Hindlimb muscle (tissue), 1 donor: ENCODE measurements around the gene STX1A. TPM values are rescaled to one million over a fixed set of nuclear protein-coding genes. Genes with fewer than 3 reads are reported as not detected.

Experiments used
- polyA plus RNA-seq: library from polyadenylated mRNA; unstranded; fragments of 120-200 nt; gene quantifications from one replicate; pipeline ENCODE4 v1.2.1, GENCODE V29; 2013; ENCODE audit not compliant: insufficient read length

Gene STX1A
- polyA plus RNA-seq, 1 donor: 18.2 TPM

Other genes with a start within 250 kb of the STX1A start
- 53.0 TPM for gene BAZ1B, start 197.4 kb downstream of the STX1A start, polyA plus RNA-seq
- 37.7 TPM for gene BCL7B, start 162.0 kb downstream of the STX1A start, polyA plus RNA-seq
- gene TBL2, start 141.1 kb downstream of the STX1A start, polyA plus RNA-seq: 23.6 TPM
- 1.7 TPM for gene MLXIPL, start 95.1 kb downstream of the STX1A start, polyA plus RNA-seq
- gene VPS37D, start 51.8 kb downstream of the STX1A start, polyA plus RNA-seq: 3.1 TPM
- 7.8 TPM for gene DNAJC30, start 36.2 kb downstream of the STX1A start, polyA plus RNA-seq
- gene BUD23, start 36.1 kb downstream of the STX1A start, polyA plus RNA-seq: 79.8 TPM
- 12.4 TPM for gene ABHD11, start 19.1 kb upstream of the STX1A start, polyA plus RNA-seq
- gene CLDN3, start 50.6 kb upstream of the STX1A start, polyA plus RNA-seq: 0.40 TPM
- gene CLDN4, start 111.3 kb upstream of the STX1A start, polyA plus RNA-seq: 0.97 TPM
- 1.5 TPM for gene METTL27, start 122.8 kb upstream of the STX1A start, polyA plus RNA-seq
- not detected for gene TMEM270, start 141.5 kb upstream of the STX1A start, polyA plus RNA-seq